ENCODE measurements around the gene PLCH2.

Gene PLCH2

GRCh38 chr1:2519729-2520128 lies 43.6 kb downstream of the PLCH2 start:
- TF ChIP-seq CTCF (IDR thresholded peaks at IDR 0.05; ENCODE audit: unreplicated experiment in 3 of 3), result no peak
- no peaks in the 10 kb centered on the region for H3K27me3 Mint-ChIP-seq (ENCODE audit: low read depth)
- no peak overlapping the region for H3K4me3 Mint-ChIP-seq
- no peaks in the 10 kb centered on the region for H3K9me3 Mint-ChIP-seq
- no peak overlapping the region for H3K27ac Mint-ChIP-seq
- peaks cover 36% of the 10 kb centered on the region for H3K36me3 Mint-ChIP-seq (ENCODE audit: low read depth)
- peaks cover 16% of the 10 kb centered on the region for H3K4me1 Mint-ChIP-seq

GRCh38 chr1:2520206-2520605 lies 44.1 kb downstream of the PLCH2 start:
- no peak overlapping the region for H3K4me3 Mint-ChIP-seq
- no peaks in the 10 kb centered on the region for H3K27me3 Mint-ChIP-seq (ENCODE audit: low read depth)
- TF ChIP-seq CTCF (IDR thresholded peaks at IDR 0.05; ENCODE audit: unreplicated experiment in 3 of 3), result no peak
- H3K4me1 Mint-ChIP-seq, result peaks cover 21% of the 10 kb centered on the region
- H3K27ac Mint-ChIP-seq, result no peak overlapping the region
- no peaks in the 10 kb centered on the region for H3K9me3 Mint-ChIP-seq
- peaks cover 34% of the 10 kb centered on the region for H3K36me3 Mint-ChIP-seq (ENCODE audit: low read depth)

GRCh38 chr1:2520806-2521205 lies 44.7 kb downstream of the PLCH2 start:
- Mint-ChIP-seq H3K27ac (no peak overlapping the region), H3K4me1 (peaks cover 24% of the 10 kb centered on the region), H3K9me3 (no peaks in the 10 kb centered on the region), H3K36me3 (ENCODE audit: low read depth) (peaks cover 32% of the 10 kb centered on the region), H3K27me3 (ENCODE audit: low read depth) (no peaks in the 10 kb centered on the region), H3K4me3 (no peak overlapping the region)
- TF ChIP-seq CTCF (IDR thresholded peaks at IDR 0.05; ENCODE audit: unreplicated experiment in 3 of 3), result no peak

- peaks cover 31% of the 10 kb centered on the region for H3K36me3 Mint-ChIP-seq (ENCODE audit: low read depth)
- H3K27me3 Mint-ChIP-seq (ENCODE audit: low read depth), result peaks cover 5% of the 10 kb centered on the region
- peak overlapping the region in 1 of 3 experiments; percentile 78 for H3K4me3 Mint-ChIP-seq
- no peaks in the 10 kb centered on the region for H3K9me3 Mint-ChIP-seq
- peaks cover 31% of the 10 kb centered on the region for H3K4me1 Mint-ChIP-seq
- H3K27ac Mint-ChIP-seq, result no peak overlapping the region
- no peak for TF ChIP-seq CTCF (IDR thresholded peaks at IDR 0.05; ENCODE audit: unreplicated experiment in 3 of 3)
These were observed 46.1 kb downstream of the PLCH2 start for GRCh38 chr1:2522230-2522629.

- TF ChIP-seq CTCF (IDR thresholded peaks at IDR 0.05; ENCODE audit: unreplicated experiment in 3 of 3), result no peak
- Mint-ChIP-seq H3K4me1 (peaks cover 31% of the 10 kb centered on the region), H3K27ac (no peak overlapping the region), H3K27me3 (ENCODE audit: low read depth) (peaks cover 15% of the 10 kb centered on the region), H3K4me3 (peak overlapping the region; percentile 23 to 69 (median 62)), H3K9me3 (no peaks in the 10 kb centered on the region), H3K36me3 (ENCODE audit: low read depth) (peaks cover 22% of the 10 kb centered on the region)
These were observed 47.3 kb downstream of the PLCH2 start for GRCh38 chr1:2523191-2523890.

Measured in nephron (organoid).